Measurements from ENCODE around the gene MPHOSPH6.
"Not testable (repeated sequence)": the region's sequence is repeated elsewhere in the genome, so short reads cannot be mapped to it uniquely, and the experiment has no call there.

Gene MPHOSPH6

GRCh38 chr16:82169861-82170845 lies at the start of gene MPHOSPH6:
Gene MPHOSPH6, minus strand, starts transcription at chr16:82170224. Its CDS starts 49 bp downstream, at chr16:82170175.
- DNase-seq (ENCODE audit: low spot score): peak; percentile 94

DNA sequence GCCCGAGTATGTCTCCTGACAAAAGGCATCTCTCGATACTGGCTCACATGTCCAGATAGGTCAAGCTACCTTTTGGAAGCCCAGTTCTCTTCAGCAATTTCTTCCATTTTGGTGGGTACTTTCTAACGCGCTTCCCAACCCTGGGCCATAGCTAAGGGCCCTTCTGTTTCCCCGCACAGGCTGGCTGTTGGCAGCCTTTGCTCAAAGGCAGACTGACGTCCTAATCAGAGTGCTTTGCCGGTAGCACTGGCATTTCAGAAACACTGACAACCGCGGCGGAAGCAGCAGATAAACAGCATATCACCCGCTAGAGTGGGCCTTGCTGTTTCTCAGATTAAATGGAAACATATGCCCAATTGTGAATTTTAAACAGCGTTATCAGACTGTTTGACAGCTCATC lies 49.3 kb upstream of the MPHOSPH6 start:
- DNase-seq (ENCODE audit: low spot score): no peak

DNA sequence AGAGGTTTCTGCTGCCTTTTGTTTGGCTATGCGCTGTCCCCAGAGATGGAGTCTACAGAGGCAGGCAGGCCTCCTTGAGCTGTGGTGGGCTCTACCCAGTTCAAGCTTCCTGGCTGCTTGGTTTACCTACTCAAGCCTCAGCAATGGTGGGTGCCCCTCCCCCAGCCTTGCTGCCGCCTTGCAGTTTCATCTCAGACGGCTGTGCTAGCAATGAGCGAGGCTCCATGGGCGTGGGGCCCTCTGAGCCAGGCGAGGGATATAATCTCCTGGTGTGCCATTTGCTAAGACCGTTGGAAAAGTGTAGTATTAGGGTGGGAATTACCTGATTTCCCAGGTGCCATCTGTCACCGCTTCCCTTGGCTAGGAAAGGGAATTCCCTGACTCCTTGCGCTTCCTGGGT lies 39.3 kb upstream of the MPHOSPH6 start:
- not testable (repeated sequence) for DNase-seq (ENCODE audit: low spot score)

DNA sequence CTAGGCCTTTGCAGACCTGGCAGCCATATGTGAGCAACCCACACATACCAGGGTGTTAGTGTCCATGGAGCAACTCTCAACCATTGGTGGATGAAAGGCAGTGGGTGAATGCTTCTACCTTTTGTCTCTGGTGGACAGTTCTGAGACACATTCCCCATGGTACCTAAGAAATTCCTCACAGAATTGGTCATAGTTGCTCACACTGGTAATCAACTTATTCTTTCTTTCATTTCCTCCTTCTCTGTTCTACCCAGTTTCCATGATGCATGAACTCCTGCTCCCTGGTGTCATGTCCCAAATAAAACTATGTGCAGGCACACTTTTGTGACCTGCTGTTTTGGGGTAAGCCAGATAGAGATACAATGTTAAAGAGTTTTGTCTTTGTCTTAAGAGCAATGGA lies 33.2 kb upstream of the MPHOSPH6 start:
- DNase-seq (ENCODE audit: low spot score): no peak

GRCh38 chr16:82201926-82202325 lies 31.9 kb upstream of the MPHOSPH6 start:
- DNase-seq (ENCODE audit: low spot score): no peak

GRCh38 chr16:82201351-82201750 lies 31.3 kb upstream of the MPHOSPH6 start:
- DNase-seq (ENCODE audit: low spot score): no peak

DNA sequence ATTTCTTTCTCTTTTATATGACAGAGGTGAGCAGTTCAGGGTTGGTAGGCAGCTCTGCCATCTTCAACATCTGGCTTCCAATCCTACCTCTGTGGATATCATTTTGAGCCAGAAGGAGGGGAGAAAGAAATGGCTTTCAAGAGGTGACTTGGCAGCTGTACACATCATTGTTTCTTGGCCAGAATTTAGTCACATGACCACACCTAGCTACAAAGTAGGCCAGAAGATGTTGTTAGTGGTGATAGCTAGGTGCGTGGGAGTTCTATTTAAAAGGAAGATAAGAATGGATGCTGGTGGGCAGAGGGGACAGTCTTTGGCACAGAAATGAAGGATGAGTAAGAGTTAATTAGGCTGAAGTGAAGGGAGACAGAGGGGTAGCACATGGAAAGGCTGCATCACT lies 29.2 kb upstream of the MPHOSPH6 start:
- no peak for DNase-seq (ENCODE audit: low spot score)

DNA sequence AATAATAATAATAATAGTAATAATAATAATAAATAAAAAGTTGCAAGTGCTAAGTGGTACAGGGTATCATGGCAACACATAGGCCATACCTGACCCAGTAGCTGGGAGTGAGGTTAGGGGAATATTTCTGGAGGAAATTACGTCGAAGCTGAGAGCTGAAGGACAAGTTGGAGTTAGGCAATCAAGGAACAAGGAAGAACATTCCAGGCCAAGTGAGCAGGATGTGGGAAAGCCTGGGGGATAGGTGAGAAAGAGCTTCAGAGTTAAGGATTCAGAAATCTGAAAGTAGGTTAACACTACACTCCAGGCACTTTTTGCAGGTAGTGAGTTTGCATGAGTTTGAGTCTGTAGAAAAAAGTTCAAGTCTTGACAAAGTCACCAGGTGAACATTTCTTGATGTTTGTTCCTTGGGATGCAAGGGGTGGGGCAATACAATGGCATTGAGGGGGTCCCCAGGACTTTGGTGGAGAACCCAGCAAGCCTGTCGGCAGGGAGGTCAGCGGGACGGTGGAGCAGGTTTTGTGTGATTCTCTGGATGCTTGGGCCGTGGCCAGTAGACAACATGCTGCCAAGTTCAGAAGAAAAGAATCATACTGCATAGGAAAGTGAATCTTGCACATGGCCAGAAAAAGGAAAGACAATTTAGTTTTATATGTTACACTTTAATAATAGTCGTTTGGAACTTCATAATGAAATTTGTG lies 27.7 kb upstream of the MPHOSPH6 start:
- no peak for DNase-seq (ENCODE audit: low spot score)

GRCh38 chr16:82195917-82196494 lies 26.0 kb upstream of the MPHOSPH6 start:
- DNase-seq (ENCODE audit: low spot score): no peak

GRCh38 chr16:82194086-82194485 lies 24.1 kb upstream of the MPHOSPH6 start:
- DNase-seq (ENCODE audit: low spot score): no peak

DNA sequence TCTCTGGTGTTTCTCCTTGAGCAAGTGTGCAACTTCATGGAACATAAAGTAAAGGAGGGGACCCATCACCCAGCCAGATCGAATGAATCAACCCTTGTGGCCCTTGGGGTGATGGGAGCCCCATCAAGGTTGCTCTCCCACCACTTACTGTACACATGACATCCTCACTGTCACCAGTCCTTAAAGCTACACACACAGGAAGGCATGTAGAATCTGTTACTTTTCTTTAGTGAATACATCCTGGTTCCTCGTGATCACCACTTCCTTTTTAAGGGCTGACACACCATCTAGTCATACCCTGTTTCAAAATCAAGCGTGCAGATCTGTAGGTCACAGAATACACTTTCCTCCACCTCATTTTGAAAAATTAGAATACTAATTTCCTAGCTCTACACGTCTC lies 22.6 kb upstream of the MPHOSPH6 start:
- no peak for DNase-seq (ENCODE audit: low spot score)

GRCh38 chr16:82190386-82190785 lies 20.4 kb upstream of the MPHOSPH6 start:
- no peak for DNase-seq (ENCODE audit: low spot score)

GRCh38 chr16:82187829-82188228 lies 17.8 kb upstream of the MPHOSPH6 start:
- no peak for DNase-seq (ENCODE audit: low spot score)

- no peak for DNase-seq (ENCODE audit: low spot score)
These were observed 15.0 kb upstream of the MPHOSPH6 start for GRCh38 chr16:82185012-82185411.

GRCh38 chr16:82184213-82184612 lies 14.2 kb upstream of the MPHOSPH6 start:
- DNase-seq (ENCODE audit: low spot score): no peak

GRCh38 chr16:82183004-82183397 lies 13.0 kb upstream of the MPHOSPH6 start:
- DNase-seq (ENCODE audit: low spot score): no peak

DNA sequence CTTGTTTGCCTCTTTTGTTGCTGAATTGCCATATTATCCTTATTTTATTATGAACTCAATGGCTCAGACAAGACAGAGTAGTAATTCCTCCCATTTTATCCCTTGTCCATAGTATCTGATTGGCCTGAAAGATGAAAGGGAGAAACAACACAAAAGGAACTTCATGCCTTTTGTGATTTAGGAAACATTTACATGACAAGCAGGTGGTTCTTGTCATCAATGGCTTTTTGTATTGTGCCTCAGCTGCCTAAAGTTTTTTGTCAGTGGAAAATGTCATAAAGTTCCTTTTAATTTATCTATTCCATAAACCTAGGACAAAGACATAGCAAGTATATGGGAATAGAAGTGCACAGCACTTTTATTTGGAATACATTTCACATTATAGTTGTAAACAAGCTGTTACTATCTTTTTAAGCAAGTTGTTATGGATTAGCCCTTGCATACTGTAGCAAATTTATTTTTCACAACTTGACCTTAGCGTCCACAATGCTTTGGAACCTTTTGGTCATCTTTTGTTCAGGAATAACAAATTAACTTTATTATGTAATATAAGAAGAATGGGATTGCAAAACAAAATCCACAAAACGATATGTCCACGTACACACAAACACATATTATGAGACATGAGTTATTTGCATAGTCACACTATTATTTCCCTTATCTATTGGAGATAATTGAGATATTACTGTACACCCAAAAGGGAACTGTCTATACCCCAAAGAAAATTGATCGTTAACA lies 12.4 kb upstream of the MPHOSPH6 start:
- no peak for DNase-seq (ENCODE audit: low spot score)

DNA sequence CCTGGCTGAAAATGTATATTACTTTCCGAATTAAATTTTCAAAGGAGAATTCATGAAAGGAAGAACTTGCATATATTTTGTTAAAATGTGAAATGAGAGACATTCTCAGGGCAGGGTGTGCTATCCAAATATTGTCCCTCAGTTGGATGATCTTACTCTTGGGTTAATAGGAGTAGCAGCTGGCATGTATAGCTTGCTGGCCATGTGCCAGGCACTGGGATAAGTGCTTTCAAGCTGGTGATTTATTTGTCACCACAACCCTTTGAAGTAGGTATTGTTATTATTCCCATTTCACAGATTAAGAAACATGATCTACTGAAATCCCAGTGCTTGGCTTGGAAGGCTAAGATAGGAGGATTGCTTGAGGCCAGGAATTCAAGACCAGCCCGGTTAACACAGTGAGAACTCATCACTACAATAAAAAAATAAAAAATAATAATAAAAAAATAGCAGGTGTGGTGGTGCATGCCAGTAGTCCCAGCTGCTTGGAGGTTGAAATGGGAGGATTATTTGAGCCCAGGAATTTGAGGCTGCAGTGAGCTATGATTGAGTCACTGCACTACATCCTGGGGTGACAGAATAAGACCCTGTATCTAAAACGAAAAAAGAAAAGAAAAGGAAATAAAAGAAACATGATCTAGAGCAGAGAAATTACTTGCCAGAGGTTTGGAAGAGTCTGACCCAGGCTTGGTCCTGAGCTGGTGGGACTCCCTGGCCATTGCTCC lies 11.6 kb upstream of the MPHOSPH6 start:
- DNase-seq (ENCODE audit: low spot score): no peak

- no peak for DNase-seq (ENCODE audit: low spot score)
These were observed 8.3 kb upstream of the MPHOSPH6 start for GRCh38 chr16:82178352-82178751.

- DNase-seq (ENCODE audit: low spot score): no peak
These were observed 7.5 kb upstream of the MPHOSPH6 start for GRCh38 chr16:82177555-82177954.

DNA sequence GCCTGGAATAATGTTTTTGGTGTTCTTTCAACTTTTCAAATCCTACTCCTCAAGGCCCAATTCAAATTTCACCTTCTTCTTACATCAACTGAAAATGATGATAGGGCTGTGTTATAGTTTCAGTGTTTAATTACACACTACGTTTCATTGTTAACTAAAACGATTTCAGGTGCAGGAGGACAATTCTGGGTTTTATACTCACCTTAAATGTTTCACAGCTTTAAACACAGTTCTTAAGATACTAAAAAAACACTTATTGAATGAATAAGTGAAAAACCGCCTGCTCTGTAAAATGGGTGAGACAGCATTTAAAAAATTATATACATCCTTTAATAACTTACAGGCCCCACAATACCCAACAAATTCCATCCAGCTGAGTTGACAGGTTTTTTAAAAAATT lies 6.2 kb upstream of the MPHOSPH6 start:
- DNase-seq (ENCODE audit: low spot score): no peak
